Calu3 (cell line): ENCODE measurements around the gene SPNS2. TPM values are rescaled to one million over a fixed set of nuclear protein-coding genes. Genes with fewer than 3 reads are reported as not detected.

Experiments
- BruUV-seq: library from RNA; stranded (reverse); fragments of 400-500 nt; replicated peaks from 2 replicates; lab custom pipeline; 2021; lab: Mats Ljungman, UMichigan
- CTCF ChIA-PET: fragments of 300-600 bp; sonication (Branson Sonifier 250); formaldehyde crosslinking; loops from one replicate; lab custom pipeline; 2022; ENCODE audit warnings: antibody characterized with exemption; lab: Charles Lee
- DNase-seq: peaks from one replicate; pipeline ENCODE4 v3.0.0; 2022
- H3K27ac Mint-ChIP-seq: one replicate; pipeline ENCODE4 v1.8.0; 2022; ENCODE audit warnings: mixed read lengths; ENCODE audit not compliant: unreplicated experiment
- H3K27me3 Mint-ChIP-seq: one replicate; pipeline ENCODE4 v1.8.0; 2022; ENCODE audit warnings: mixed read lengths; ENCODE audit not compliant: unreplicated experiment
- H3K36me3 Mint-ChIP-seq: one replicate; pipeline ENCODE4 v1.8.0; 2022; ENCODE audit warnings: mild to moderate bottlenecking, moderate library complexity, mixed read lengths; ENCODE audit not compliant: insufficient read depth, unreplicated experiment
- H3K4me1 Mint-ChIP-seq: one replicate; pipeline ENCODE4 v1.8.0; 2022; ENCODE audit warnings: mild to moderate bottlenecking, low read depth, mixed read lengths; ENCODE audit not compliant: unreplicated experiment
- H3K4me3 Mint-ChIP-seq: one replicate; pipeline ENCODE4 v1.8.0; 2022; ENCODE audit warnings: mild to moderate bottlenecking, low read depth, moderate library complexity, mixed read lengths; ENCODE audit not compliant: unreplicated experiment
- H3K9me3 Mint-ChIP-seq: one replicate; pipeline ENCODE4 v1.8.0; 2022; ENCODE audit warnings: low read depth, mixed read lengths; ENCODE audit not compliant: unreplicated experiment
- CTCF ChIP-seq: fragments of 200-600 bp; IDR thresholded peaks from one replicate; pipeline ENCODE4 v1.8.0; 2022; ENCODE audit warnings: antibody characterized with exemption; ENCODE audit not compliant: unreplicated experiment
- intact Hi-C: fragments of 100-400 bp; cut with micrococcal nuclease; formaldehyde crosslinking; loops from one replicate; pipeline ENCODE4 v1.10.0; 2022; ENCODE audit not compliant: unreplicated experiment
- total RNA-seq: library from RNA; stranded (reverse); gene quantifications from 2 replicates; pipeline ENCODE4 v1.2.3, GENCODE V29; 2022

The SPNS2 gene
- total RNA-seq, 1 experiment from 2014 or later = 63.4 TPM

GRCh38 chr17:4579678-4580077 is 81.0 kb downstream of the SPNS2 start:
- no peaks in the 10 kb centered on the region for H3K4me1 Mint-ChIP-seq
- peaks cover 5% of the 10 kb centered on the region for H3K36me3 Mint-ChIP-seq
- no peak for DNase-seq
- H3K27me3 Mint-ChIP-seq = peaks cover 65% of the 10 kb centered on the region
- H3K27ac Mint-ChIP-seq = no peak overlapping the region
- no peaks in the 10 kb centered on the region for H3K9me3 Mint-ChIP-seq
- no peak overlapping the region for H3K4me3 Mint-ChIP-seq
- intact Hi-C loops = no loop called here
- CTCF ChIA-PET = no interaction called here
- no TSS peak for BruUV-seq
- no peak for TF ChIP-seq CTCF

DNA sequence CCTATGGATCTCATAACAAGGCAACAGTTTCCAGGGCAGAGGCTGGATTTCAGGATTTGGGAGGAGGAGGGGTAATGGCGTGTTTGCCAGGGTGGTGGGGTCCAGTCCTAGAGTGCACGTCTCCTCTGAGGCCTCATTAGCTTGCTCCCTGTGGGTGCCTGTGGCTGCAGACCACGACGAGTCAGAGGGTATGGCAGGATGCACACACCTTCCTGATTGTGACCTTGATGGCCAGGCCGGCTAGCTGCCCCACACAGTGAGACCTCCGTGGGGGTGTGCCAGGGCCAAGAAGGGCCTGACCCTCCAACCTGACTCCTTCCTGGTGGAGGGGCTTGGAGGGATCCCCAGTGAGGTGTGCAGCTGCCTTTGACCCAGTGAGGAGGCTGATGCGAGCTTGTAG is 81.6 kb downstream of the SPNS2 start:
- DNase-seq = no peak
- Mint-ChIP-seq H3K9me3 (no peaks in the 10 kb centered on the region), H3K4me1 (peaks cover 6% of the 10 kb centered on the region), H3K27ac (no peak overlapping the region), H3K27me3 (peaks cover 71% of the 10 kb centered on the region), H3K36me3 (peaks cover 5% of the 10 kb centered on the region), H3K4me3 (no peak overlapping the region)
- BruUV-seq = no TSS peak
- intact Hi-C loops = no loop called here
- TF ChIP-seq CTCF = no peak
- CTCF ChIA-PET = no interaction called here

GRCh38 chr17:4582101-4582501 is 83.4 kb downstream of the SPNS2 start:
- BruUV-seq = no TSS peak
- intact Hi-C loops = no loop called here
- no peak overlapping the region for H3K27ac Mint-ChIP-seq
- no peak for TF ChIP-seq CTCF
- peaks cover 5% of the 10 kb centered on the region for H3K36me3 Mint-ChIP-seq
- peaks cover 8% of the 10 kb centered on the region for H3K4me1 Mint-ChIP-seq
- no peak overlapping the region for H3K4me3 Mint-ChIP-seq
- H3K27me3 Mint-ChIP-seq = peaks cover 76% of the 10 kb centered on the region
- H3K9me3 Mint-ChIP-seq = no peaks in the 10 kb centered on the region
- DNase-seq = no peak
- CTCF ChIA-PET = no interaction called here

DNA sequence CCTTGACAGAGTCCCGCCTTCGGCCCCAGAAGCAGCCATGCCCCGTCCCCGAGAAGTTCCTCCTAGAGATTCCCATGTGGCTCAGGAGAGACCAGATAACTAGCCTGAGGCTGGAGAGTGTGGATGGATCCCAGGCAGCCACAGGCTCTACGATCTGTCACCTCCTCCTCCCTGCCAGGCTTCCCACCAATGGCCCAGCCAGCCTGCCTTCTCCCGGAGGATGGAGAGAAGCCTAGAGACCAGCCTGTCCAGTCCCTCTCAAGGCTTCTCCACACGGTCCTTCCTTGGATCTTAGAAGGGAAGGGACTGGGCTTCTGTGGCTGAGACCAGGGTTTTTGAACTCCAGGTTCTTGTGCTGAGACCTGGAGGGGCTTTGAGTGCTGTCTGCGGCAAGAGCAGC is 84.0 kb downstream of the SPNS2 start:
- no peak for DNase-seq
- peaks cover 82% of the 10 kb centered on the region for H3K27me3 Mint-ChIP-seq
- BruUV-seq = no TSS peak
- peaks cover 5% of the 10 kb centered on the region for H3K36me3 Mint-ChIP-seq
- H3K27ac Mint-ChIP-seq = no peak overlapping the region
- no peak overlapping the region for H3K4me3 Mint-ChIP-seq
- H3K9me3 Mint-ChIP-seq = no peaks in the 10 kb centered on the region
- TF ChIP-seq CTCF = no peak
- H3K4me1 Mint-ChIP-seq = peaks cover 8% of the 10 kb centered on the region
- CTCF ChIA-PET = no interaction called here
- intact Hi-C loops = no loop called here
